ENCODE results near the gene NSD2.

GRCh38 chr4:1980561-1981041 is 109.4 kb downstream of the NSD2 start:
- TF ChIP-seq REST (IDR thresholded peaks at IDR 0.05; ENCODE audit: borderline replicate concordance) (no peak), CTCF (IDR thresholded peaks at IDR 0.05; ENCODE audit: poor library complexity, severe bottlenecking) (no peak), POLR2AphosphoS5 (IDR thresholded peaks at IDR 0.05) (no peak), EZH2 (IDR thresholded peaks at IDR 0.05; ENCODE audit: borderline replicate concordance, insufficient read depth, low read length, poor library complexity, severe bottlenecking) (no peak), RAD21 (conservative IDR thresholded peaks at IDR 0.05) (no peak), TAF1 (IDR thresholded peaks at IDR 0.05; ENCODE audit: low read depth) (no peak)
